Breast epithelium (tissue), 3 donors: ENCODE results near the gene CCNJL.

ENCODE experiments used
- CTCF ChIP-seq, 3 donors: fragments of 450-650 bp; IDR thresholded peaks; one replicate each; pipeline ENCODE4 v1.5.1; 2016 to 2017; ENCODE audit warnings: antibody characterized with exemption in 3 of 3, mild to moderate bottlenecking in 3 of 3, moderate library complexity in 3 of 3
- POLR2A ChIP-seq: fragments of 450-650 bp; IDR thresholded peaks from one replicate; pipeline ENCODE4 v1.6.1; 2016; ENCODE audit warnings: antibody characterized with exemption, mild to moderate bottlenecking, moderate library complexity
- POLR2AphosphoS5 ChIP-seq, 3 donors: sonication (generic); formaldehyde crosslinking; IDR thresholded peaks; one replicate each; pipeline ENCODE4 v1.6.1; 2017; ENCODE audit warnings: antibody characterized with exemption in 3 of 3

DNA sequence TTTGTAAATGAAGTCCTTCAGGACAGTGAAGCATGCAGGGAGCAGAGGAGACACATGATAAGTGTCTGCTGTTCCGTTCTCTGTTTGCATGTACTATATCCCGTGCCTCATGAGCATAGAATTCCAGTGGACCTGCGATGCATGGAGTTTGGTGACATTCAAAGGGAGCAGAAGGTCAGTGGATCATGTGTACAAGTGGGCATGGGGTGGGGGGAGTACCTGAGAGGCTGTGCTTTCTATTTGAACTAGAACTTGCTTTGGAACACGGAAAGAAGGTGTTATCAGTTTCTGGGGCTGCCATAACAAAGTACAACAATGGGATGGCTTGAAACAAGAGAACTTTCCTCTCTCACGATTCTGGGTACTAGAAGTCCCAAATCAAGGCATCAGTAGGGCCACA lies 5.1 kb upstream of the CCNJL start:
- TF ChIP-seq CTCF (IDR thresholded peaks at IDR 0.05) (no peak), POLR2A (no peak), POLR2AphosphoS5 (IDR thresholded peaks at IDR 0.05) (no peak)
